K562 (cell line): ENCODE results near the gene UGT1A3. TPM values are rescaled to one million over a fixed set of nuclear protein-coding genes. Genes with fewer than 3 reads are reported as not detected.
A peak's percentile ranks its signal among the peaks of the same experiment; 100 is the strongest.

Experiments
- COPS2 ChIP-seq: fragments of 450-650 bp; conservative IDR thresholded peaks from 2 replicates; pipeline ENCODE4 v1.6.1; 2016; ENCODE audit warnings: mild to moderate bottlenecking, moderate library complexity
- CSDE1 ChIP-seq, 2 experiments: fragments of 450-650 bp; IDR thresholded peaks; 2 replicates each; pipeline ENCODE4 v1.6.1; 2016; ENCODE audit warnings: mild to moderate bottlenecking in 1 of 2
- EWSR1 ChIP-seq: fragments of 450-650 bp; IDR thresholded peaks from 2 replicates; pipeline ENCODE4 v1.6.1; 2018; ENCODE audit warnings: borderline replicate concordance, mild to moderate bottlenecking, low read depth, moderate library complexity; ENCODE audit not compliant: partially characterized antibody
- FUS ChIP-seq: fragments of 200-400 bp; formaldehyde crosslinking; optimal IDR thresholded peaks from 2 replicates; pipeline ENCODE3; 2017; ENCODE audit warnings: low read depth, low read length
- HDAC6 ChIP-seq: IDR thresholded peaks from 2 replicates; pipeline ENCODE4 v1.6.1; 2012; ENCODE audit warnings: low read depth, mild to moderate bottlenecking, control low read depth, inconsistent platforms, low read length, moderate library complexity
- MTA1 ChIP-seq: fragments of 450-650 bp; IDR thresholded peaks from 2 replicates; pipeline ENCODE4 v1.6.1; 2017; ENCODE audit warnings: borderline replicate concordance
- MYC ChIP-seq, 2 experiments: fragments of 250-450 bp in 1 of 2; sonication (Bioruptor Pico) in 1 of 2; IDR thresholded peaks; 2 replicates each; pipeline versions ENCODE4 v1.5.1 to v1.6.1; 2012 to 2021; ENCODE audit warnings: low read depth in 2 of 2, borderline replicate concordance in 1 of 2, improper control_type of control experiment in 1 of 2, low read length in 1 of 2, mild to moderate bottlenecking in 1 of 2, moderate library complexity in 1 of 2
- NUFIP1 ChIP-seq: fragments of 450-650 bp; IDR thresholded peaks from 2 replicates; pipeline ENCODE4 v1.6.1; 2018; ENCODE audit not compliant: partially characterized antibody
- RCOR1 ChIP-seq, 2 experiments: IDR thresholded peaks; 2 replicates each; pipeline ENCODE4 v1.6.1; 2012; ENCODE audit warnings: low read depth in 2 of 2, low read length in 2 of 2, borderline replicate concordance in 1 of 2, improper control_type of control experiment in 1 of 2
- SLC30A9 ChIP-seq: fragments of 250-450 bp; sonication (Bioruptor Pico); IDR thresholded peaks from 2 replicates; pipeline ENCODE4 v1.8.0; 2022; ENCODE audit warnings: mild to moderate bottlenecking, moderate library complexity
- TCF7L2 ChIP-seq: fragments of 150-350 bp; IDR thresholded peaks from 2 replicates; pipeline ENCODE4 v1.6.1; 2016; ENCODE audit warnings: low read depth, mild to moderate bottlenecking, low read length, moderate library complexity
- ZBTB17 ChIP-seq: fragments of 450-650 bp; formaldehyde crosslinking; IDR thresholded peaks from 2 replicates; pipeline ENCODE4 v1.4.0; 2020; ENCODE audit warnings: mild to moderate bottlenecking
- ZNF121 ChIP-seq: sonication (generic); formaldehyde crosslinking; conservative IDR thresholded peaks from 2 replicates; pipeline ENCODE4 v1.8.0; 2022; ENCODE audit warnings: missing genetic modification reagents
- ZNF24 ChIP-seq: fragments of 450-650 bp; IDR thresholded peaks from 2 replicates; pipeline ENCODE4 v1.6.1; 2016
- ZNF584 ChIP-seq: fragments of 200-800 bp; sonication (Bioruptor generic); IDR thresholded peaks from 2 replicates; pipeline ENCODE4 v1.6.1; 2016; ENCODE audit warnings: low read depth, mild to moderate bottlenecking, missing genetic modification characterization, missing compliant biosample characterization
- polyA plus RNA-seq, 8 experiments: library from polyadenylated mRNA; depleted of rRNA in 4 of 8; stranded (reverse) in 5 of 8; unstranded in 3 of 8; fragments of >200 nt; fragmentation: Nextera tagmentation in 2 of 8; fragmentation: Illumina TruSeq in 1 of 8; extraction: Ambion mirVana in 2 of 8; extraction: Trizol in 1 of 8; gene quantifications; 2 replicates each; pipeline versions ENCODE4 v1.2.1 to v1.2.3, GENCODE V29; 2011 to 2014; ENCODE audit warnings: inconsistent platforms in 1 of 8, missing spikeins in 1 of 8
- total RNA-seq, 7 experiments: library from RNA; depleted of rRNA in 6 of 7; stranded (reverse); fragments of >200 nt in 6 of 7; fragmentation: Illumina TruSeq in 2 of 7; extraction: Trizol in 2 of 7; gene quantifications; 2 replicates each; pipeline versions ENCODE4 v1.2.1 to v1.2.3, GENCODE V29; 2011 to 2021; ENCODE audit warnings: low replicate concordance in 1 of 7
- TF ChIP-seq, protein P1 (sequence below): fragments of 200-600 bp; sonication (generic); IDR thresholded peaks from one replicate; pipeline ENCODE4 v1.6.1; 2012; ENCODE audit warnings: mild to moderate bottlenecking, low read depth, low read length, inconsistent platforms
- TF ChIP-seq, protein P2 (sequence below): conservative IDR thresholded peaks from 2 replicates; pipeline ENCODE4 v1.6.1; 2011; ENCODE audit warnings: low read depth, mild to moderate bottlenecking, low read length; ENCODE audit not compliant: control insufficient read depth

UGT1A3 gene
- total and polyA plus RNA-seq, 9 of the 15 experiments (the other 6 are each of a cell fraction or from before 2014, with no cell fraction given), result not detected

DNA sequence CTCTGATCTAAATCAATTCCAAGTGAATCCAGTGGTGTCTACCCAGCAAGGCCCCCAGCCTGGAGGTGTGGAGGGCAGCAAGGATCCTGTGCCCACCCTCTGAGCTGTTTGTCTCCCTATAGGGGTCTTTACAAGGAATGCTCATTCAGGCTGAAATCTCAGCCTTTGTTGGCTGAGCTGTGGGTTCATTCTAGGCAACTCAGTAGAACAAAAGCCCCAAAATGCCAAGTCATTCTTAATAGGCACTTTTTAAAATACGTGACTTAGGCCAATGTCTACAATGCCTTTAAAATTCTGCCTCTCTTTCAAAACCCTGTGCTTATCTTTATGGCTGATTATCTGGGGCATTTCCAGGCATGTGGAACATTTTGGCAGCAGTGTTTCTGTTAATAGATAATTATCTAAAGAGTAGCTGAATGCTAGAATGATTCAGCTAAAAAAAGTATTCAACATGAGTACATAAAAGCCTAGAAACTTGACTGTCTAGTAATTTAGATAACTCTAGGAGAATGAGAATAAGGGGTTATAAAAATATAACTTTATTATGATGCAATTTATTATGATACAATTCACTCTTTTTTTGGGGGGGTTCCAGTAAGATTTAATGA is 28.7 kb upstream of the UGT1A3 start (continued):
- TF ChIP-seq, protein P1, sequence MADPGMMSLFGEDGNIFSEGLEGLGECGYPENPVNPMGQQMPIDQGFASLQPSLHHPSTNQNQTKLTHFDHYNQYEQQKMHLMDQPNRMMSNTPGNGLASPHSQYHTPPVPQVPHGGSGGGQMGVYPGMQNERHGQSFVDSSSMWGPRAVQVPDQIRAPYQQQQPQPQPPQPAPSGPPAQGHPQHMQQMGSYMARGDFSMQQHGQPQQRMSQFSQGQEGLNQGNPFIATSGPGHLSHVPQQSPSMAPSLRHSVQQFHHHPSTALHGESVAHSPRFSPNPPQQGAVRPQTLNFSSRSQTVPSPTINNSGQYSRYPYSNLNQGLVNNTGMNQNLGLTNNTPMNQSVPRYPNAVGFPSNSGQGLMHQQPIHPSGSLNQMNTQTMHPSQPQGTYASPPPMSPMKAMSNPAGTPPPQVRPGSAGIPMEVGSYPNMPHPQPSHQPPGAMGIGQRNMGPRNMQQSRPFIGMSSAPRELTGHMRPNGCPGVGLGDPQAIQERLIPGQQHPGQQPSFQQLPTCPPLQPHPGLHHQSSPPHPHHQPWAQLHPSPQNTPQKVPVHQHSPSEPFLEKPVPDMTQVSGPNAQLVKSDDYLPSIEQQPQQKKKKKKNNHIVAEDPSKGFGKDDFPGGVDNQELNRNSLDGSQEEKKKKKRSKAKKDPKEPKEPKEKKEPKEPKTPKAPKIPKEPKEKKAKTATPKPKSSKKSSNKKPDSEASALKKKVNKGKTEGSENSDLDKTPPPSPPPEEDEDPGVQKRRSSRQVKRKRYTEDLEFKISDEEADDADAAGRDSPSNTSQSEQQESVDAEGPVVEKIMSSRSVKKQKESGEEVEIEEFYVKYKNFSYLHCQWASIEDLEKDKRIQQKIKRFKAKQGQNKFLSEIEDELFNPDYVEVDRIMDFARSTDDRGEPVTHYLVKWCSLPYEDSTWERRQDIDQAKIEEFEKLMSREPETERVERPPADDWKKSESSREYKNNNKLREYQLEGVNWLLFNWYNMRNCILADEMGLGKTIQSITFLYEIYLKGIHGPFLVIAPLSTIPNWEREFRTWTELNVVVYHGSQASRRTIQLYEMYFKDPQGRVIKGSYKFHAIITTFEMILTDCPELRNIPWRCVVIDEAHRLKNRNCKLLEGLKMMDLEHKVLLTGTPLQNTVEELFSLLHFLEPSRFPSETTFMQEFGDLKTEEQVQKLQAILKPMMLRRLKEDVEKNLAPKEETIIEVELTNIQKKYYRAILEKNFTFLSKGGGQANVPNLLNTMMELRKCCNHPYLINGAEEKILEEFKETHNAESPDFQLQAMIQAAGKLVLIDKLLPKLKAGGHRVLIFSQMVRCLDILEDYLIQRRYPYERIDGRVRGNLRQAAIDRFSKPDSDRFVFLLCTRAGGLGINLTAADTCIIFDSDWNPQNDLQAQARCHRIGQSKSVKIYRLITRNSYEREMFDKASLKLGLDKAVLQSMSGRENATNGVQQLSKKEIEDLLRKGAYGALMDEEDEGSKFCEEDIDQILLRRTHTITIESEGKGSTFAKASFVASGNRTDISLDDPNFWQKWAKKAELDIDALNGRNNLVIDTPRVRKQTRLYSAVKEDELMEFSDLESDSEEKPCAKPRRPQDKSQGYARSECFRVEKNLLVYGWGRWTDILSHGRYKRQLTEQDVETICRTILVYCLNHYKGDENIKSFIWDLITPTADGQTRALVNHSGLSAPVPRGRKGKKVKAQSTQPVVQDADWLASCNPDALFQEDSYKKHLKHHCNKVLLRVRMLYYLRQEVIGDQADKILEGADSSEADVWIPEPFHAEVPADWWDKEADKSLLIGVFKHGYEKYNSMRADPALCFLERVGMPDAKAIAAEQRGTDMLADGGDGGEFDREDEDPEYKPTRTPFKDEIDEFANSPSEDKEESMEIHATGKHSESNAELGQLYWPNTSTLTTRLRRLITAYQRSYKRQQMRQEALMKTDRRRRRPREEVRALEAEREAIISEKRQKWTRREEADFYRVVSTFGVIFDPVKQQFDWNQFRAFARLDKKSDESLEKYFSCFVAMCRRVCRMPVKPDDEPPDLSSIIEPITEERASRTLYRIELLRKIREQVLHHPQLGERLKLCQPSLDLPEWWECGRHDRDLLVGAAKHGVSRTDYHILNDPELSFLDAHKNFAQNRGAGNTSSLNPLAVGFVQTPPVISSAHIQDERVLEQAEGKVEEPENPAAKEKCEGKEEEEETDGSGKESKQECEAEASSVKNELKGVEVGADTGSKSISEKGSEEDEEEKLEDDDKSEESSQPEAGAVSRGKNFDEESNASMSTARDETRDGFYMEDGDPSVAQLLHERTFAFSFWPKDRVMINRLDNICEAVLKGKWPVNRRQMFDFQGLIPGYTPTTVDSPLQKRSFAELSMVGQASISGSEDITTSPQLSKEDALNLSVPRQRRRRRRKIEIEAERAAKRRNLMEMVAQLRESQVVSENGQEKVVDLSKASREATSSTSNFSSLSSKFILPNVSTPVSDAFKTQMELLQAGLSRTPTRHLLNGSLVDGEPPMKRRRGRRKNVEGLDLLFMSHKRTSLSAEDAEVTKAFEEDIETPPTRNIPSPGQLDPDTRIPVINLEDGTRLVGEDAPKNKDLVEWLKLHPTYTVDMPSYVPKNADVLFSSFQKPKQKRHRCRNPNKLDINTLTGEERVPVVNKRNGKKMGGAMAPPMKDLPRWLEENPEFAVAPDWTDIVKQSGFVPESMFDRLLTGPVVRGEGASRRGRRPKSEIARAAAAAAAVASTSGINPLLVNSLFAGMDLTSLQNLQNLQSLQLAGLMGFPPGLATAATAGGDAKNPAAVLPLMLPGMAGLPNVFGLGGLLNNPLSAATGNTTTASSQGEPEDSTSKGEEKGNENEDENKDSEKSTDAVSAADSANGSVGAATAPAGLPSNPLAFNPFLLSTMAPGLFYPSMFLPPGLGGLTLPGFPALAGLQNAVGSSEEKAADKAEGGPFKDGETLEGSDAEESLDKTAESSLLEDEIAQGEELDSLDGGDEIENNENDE, result no peak
- TF ChIP-seq FUS, result no peak
- TF ChIP-seq ZNF121, result no peak
- TF ChIP-seq HDAC6, result no peak
- TF ChIP-seq TCF7L2, result no peak
- no peak for TF ChIP-seq MYC (IDR thresholded peaks at IDR 0.05; ENCODE audit: low read depth, low read length)
- no peak for TF ChIP-seq MYC (CRISPR knock-in tag; IDR thresholded peaks at IDR 0.05; ENCODE audit: borderline replicate concordance, low read depth)
- TF ChIP-seq EWSR1, result no peak
- TF ChIP-seq ZNF24, result no peak
- TF ChIP-seq ZBTB17, result no peak
- TF ChIP-seq, protein P2, sequence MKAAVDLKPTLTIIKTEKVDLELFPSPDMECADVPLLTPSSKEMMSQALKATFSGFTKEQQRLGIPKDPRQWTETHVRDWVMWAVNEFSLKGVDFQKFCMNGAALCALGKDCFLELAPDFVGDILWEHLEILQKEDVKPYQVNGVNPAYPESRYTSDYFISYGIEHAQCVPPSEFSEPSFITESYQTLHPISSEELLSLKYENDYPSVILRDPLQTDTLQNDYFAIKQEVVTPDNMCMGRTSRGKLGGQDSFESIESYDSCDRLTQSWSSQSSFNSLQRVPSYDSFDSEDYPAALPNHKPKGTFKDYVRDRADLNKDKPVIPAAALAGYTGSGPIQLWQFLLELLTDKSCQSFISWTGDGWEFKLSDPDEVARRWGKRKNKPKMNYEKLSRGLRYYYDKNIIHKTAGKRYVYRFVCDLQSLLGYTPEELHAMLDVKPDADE, result no peak
- TF ChIP-seq MTA1, result peak; percentile 56; the same call in 1 of the 2 replicates
- TF ChIP-seq ZNF584 (CRISPR knock-in tag), result no peak
- no peak for TF ChIP-seq CSDE1 (IDR thresholded peaks at IDR 0.05)
- TF ChIP-seq NUFIP1, result no peak
- TF ChIP-seq COPS2, result no peak
- peak in 1 of 2 experiments; percentile 77; a peak in 2 of 4 replicates for TF ChIP-seq RCOR1 (IDR thresholded peaks at IDR 0.05; ENCODE audit: borderline replicate concordance in 1 of 2, low read depth in 2 of 2, low read length in 2 of 2)
- no peak for TF ChIP-seq SLC30A9 (CRISPR knock-in tag)
